CD4-positive, alpha-beta T cell (primary cell): Measurements from ENCODE around the gene DNAH11. TPM values are rescaled to one million over a fixed set of nuclear protein-coding genes. Genes with fewer than 3 reads are reported as not detected.

Experiments used
- ATAC-seq: fragments of 200-7000 bp; cut with Tn5 transposase; one replicate; pipeline ENCODE4 v1.10.0; 2022; ENCODE audit warnings: mild to moderate bottlenecking; ENCODE audit not compliant: poor library complexity
- CTCF ChIA-PET: fragments of 350-600 bp; sonication (Branson Sonifier 250); formaldehyde crosslinking; loops from one replicate; lab custom pipeline; 2021; ENCODE audit warnings: antibody characterized with exemption, inconsistent platforms; lab: Charles Lee
- POLR2A ChIA-PET: fragments of 350-600 bp; sonication (Branson Sonifier 250); formaldehyde crosslinking; loops from one replicate; lab custom pipeline; 2021; ENCODE audit warnings: antibody characterized with exemption, inconsistent platforms; lab: Charles Lee
- DNase-seq, 14 experiments: peaks; one replicate each; pipeline ENCODE4 v3.0.0-alpha.2; 2013 to 2020; ENCODE audit warnings: mixed read lengths in 2 of 14
- H3K27ac ChIP-seq, 2 donors: one replicate each; pipeline versions ENCODE4 v1.5.1 to v1.7.0; 2013; ENCODE audit warnings: low read length in 2 of 2, low read depth in 1 of 2, mild to moderate bottlenecking in 1 of 2
- H3K27me3 ChIP-seq, 2 experiments: 1 replicate in 1 of 2; 2 replicates in 1 of 2; pipeline versions ENCODE4 v1.6.1 to v1.7.0; 2013; ENCODE audit warnings: low read length in 2 of 2, control low read depth in 1 of 2, mild to moderate bottlenecking in 1 of 2, moderate library complexity in 1 of 2; ENCODE audit not compliant: insufficient read depth in 2 of 2, control insufficient read depth in 1 of 2
- H3K36me3 ChIP-seq: one replicate; pipeline ENCODE4 v1.6.1; 2013; ENCODE audit warnings: low read length, control low read depth; ENCODE audit not compliant: insufficient read depth
- H3K4me1 ChIP-seq: one replicate; pipeline ENCODE4 v1.6.1; 2013; ENCODE audit warnings: low read length, control low read depth; ENCODE audit not compliant: insufficient read depth
- H3K4me3 ChIP-seq: one replicate; pipeline ENCODE4 v1.5.1; 2013; ENCODE audit warnings: mild to moderate bottlenecking, low read length, moderate library complexity
- H3K9me3 ChIP-seq, 2 experiments: 1 replicate in 1 of 2; 2 replicates in 1 of 2; pipeline versions ENCODE4 v1.6.1 to v1.7.0; 2013; ENCODE audit warnings: low read length in 2 of 2, mild to moderate bottlenecking in 2 of 2, control low read depth in 1 of 2, moderate library complexity in 1 of 2; ENCODE audit not compliant: control insufficient read depth in 1 of 2, insufficient read depth in 1 of 2
- H3K27ac Mint-ChIP-seq: one replicate; pipeline ENCODE4 v1.8.0; 2020; ENCODE audit warnings: mixed read lengths
- H3K27me3 Mint-ChIP-seq: one replicate; pipeline ENCODE4 v1.8.0; 2021; ENCODE audit warnings: mixed read lengths
- H3K36me3 Mint-ChIP-seq: one replicate; pipeline ENCODE4 v1.8.0; 2021; ENCODE audit warnings: low read depth, mixed read lengths
- H3K4me1 Mint-ChIP-seq: one replicate; pipeline ENCODE4 v1.8.0; 2021; ENCODE audit warnings: low read depth, mixed read lengths
- H3K4me3 Mint-ChIP-seq: one replicate; pipeline ENCODE4 v1.8.0; 2020; ENCODE audit warnings: mild to moderate bottlenecking, mixed read lengths
- H3K9me3 Mint-ChIP-seq: one replicate; pipeline ENCODE4 v1.8.0; 2020; ENCODE audit warnings: mixed read lengths
- intact Hi-C, 2 experiments: fragments of 100-400 bp; cut with DNase I in 1 of 2; cut with micrococcal nuclease in 1 of 2; formaldehyde crosslinking; loops; one replicate each; pipeline versions ENCODE4 v1.15.1 to v1.9.0; 2023 to 2025; cut with DNase I, micrococcal nuclease
- total RNA-seq, 174 experiments: library from RNA in 2 of 174; stranded (reverse) in 2 of 174; gene quantifications; one replicate each; pipeline ENCODE4 v1.2.3 and lab custom pipeline; 2021 to 2026
- TF ChIP-seq, protein P1 (sequence below): fragments of 200-600 bp; IDR thresholded peaks from one replicate; pipeline ENCODE4 v1.8.0; 2022; ENCODE audit warnings: antibody characterized with exemption, mild to moderate bottlenecking

The DNAH11 gene
- total RNA-seq, 2 experiments from 2014 or later: 0.11 TPM; not detected in 1

DNA sequence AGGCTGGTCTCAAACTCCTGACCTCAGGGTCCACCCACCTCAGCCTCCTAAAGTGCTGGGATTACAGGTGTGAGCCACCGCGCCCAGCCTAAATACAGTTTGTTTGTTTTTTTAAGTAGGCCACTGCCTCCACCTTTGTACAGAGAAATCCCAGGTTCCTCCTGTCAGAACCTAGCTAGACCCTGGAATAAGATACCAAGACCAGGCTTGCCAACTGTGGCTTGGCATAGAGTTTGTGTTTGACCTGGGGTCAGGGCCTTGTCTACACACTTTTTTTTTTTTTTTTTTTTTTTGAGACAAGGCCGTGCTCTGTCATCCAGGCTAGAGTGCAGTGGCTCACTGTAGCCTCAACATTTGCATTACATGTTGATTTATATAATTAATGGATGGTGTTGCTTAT is 34.3 kb upstream of the DNAH11 start:
- intact Hi-C loops: no loop called here
- Mint-ChIP-seq H3K4me1 (no peaks in the 10 kb centered on the region), H3K27ac (no peak overlapping the region), H3K4me3 (no peak overlapping the region), H3K9me3 (peaks cover 10% of the 10 kb centered on the region), H3K27me3 (no peaks in the 10 kb centered on the region), H3K36me3 (peaks cover 86% of the 10 kb centered on the region)
- H3K4me3 ChIP-seq: no peak overlapping the region
- peaks cover 55% of the 10 kb centered on the region for H3K36me3 ChIP-seq
- ChIA-PET POLR2A (no interaction called here), CTCF (no interaction called here)
- no peak overlapping the region for H3K27ac ChIP-seq
- peaks cover 7 to 25% of the 10 kb centered on the region in 2 experiments for H3K9me3 ChIP-seq
- H3K27me3 ChIP-seq: no peaks in the 10 kb centered on the region
- H3K4me1 ChIP-seq: no peaks in the 10 kb centered on the region
- ATAC-seq: no peak
- DNase-seq: no peak
- TF ChIP-seq, protein P1, sequence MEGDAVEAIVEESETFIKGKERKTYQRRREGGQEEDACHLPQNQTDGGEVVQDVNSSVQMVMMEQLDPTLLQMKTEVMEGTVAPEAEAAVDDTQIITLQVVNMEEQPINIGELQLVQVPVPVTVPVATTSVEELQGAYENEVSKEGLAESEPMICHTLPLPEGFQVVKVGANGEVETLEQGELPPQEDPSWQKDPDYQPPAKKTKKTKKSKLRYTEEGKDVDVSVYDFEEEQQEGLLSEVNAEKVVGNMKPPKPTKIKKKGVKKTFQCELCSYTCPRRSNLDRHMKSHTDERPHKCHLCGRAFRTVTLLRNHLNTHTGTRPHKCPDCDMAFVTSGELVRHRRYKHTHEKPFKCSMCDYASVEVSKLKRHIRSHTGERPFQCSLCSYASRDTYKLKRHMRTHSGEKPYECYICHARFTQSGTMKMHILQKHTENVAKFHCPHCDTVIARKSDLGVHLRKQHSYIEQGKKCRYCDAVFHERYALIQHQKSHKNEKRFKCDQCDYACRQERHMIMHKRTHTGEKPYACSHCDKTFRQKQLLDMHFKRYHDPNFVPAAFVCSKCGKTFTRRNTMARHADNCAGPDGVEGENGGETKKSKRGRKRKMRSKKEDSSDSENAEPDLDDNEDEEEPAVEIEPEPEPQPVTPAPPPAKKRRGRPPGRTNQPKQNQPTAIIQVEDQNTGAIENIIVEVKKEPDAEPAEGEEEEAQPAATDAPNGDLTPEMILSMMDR: no peak

DNA sequence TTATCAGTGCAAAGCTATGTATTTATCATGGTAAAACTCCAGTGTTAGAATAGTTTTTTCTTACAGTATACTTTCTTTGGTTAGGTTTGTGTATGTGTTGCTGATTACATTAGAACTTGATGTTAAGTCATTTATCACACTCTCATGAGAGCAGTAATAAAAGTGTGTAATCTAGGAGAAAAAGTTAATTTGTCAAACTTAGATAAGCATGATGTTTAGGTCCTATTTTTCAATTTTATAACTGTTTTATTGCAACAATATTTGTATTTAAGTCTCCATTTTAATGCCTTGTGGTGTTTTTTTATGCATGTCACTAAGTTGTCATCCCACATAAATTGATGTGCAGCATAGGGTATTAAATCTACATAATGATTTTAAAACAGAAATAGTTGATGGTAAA is 28.8 kb upstream of the DNAH11 start:
- ATAC-seq (no peak), DNase-seq (no peak)
- Histone ChIP-seq H3K36me3 (peaks cover 21% of the 10 kb centered on the region), H3K4me1 (no peaks in the 10 kb centered on the region), H3K4me3 (no peak overlapping the region), H3K9me3 (no peaks in the 10 kb centered on the region), H3K27me3 (no peaks in the 10 kb centered on the region), H3K27ac (no peak overlapping the region)
- Mint-ChIP-seq H3K27me3 (no peaks in the 10 kb centered on the region), H3K36me3 (peaks cover 37% of the 10 kb centered on the region), H3K4me1 (no peaks in the 10 kb centered on the region), H3K9me3 (no peaks in the 10 kb centered on the region), H3K4me3 (no peak overlapping the region), H3K27ac (no peak overlapping the region)
- TF ChIP-seq, protein P1: no peak
- intact Hi-C loops: no loop called here
- POLR2A ChIA-PET: no interaction called here
- CTCF ChIA-PET: no interaction called here

DNA sequence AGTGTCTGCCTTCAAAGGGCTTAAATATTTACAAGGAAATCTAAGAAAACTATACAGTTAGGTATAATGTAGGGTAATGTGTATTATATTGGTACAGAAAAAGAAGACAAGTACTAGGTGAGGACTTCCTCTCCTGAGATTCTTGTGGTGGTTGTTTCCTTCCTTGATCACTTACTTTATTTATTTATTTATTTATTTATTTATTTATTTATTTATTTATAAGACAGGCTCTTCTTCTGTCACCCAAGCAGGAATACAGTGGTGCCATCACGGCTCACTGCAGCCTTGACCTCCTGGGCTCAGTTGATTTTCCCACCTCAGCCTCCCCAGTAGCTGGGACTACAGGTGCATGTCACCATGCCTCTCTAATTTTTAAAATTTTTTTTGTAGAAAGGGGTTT is 18.2 kb upstream of the DNAH11 start:
- ChIA-PET POLR2A (no interaction called here), CTCF (no interaction called here)
- ATAC-seq: no peak
- TF ChIP-seq, protein P1: no peak
- intact Hi-C loops: loop anchor here in 1 of 2 experiments (5.0 to 10.0 kb wide), 2 partner anchors 267 to 480 kb away; no protein-coding TSS in a partner anchor
- Histone ChIP-seq H3K9me3 (no peaks in the 10 kb centered on the region), H3K4me1 (no peaks in the 10 kb centered on the region), H3K36me3 (no peaks in the 10 kb centered on the region), H3K4me3 (no peak overlapping the region), H3K27ac (no peak overlapping the region), H3K27me3 (no peaks in the 10 kb centered on the region)
- H3K27me3 Mint-ChIP-seq: no peaks in the 10 kb centered on the region
- H3K4me3 Mint-ChIP-seq: no peak overlapping the region
- no peaks in the 10 kb centered on the region for H3K36me3 Mint-ChIP-seq
- H3K4me1 Mint-ChIP-seq: no peaks in the 10 kb centered on the region
- no peak overlapping the region for H3K27ac Mint-ChIP-seq
- no peak for DNase-seq
- no peaks in the 10 kb centered on the region for H3K9me3 Mint-ChIP-seq
